ENCODE measurements around the gene XRN1. TPM values are rescaled to one million over a fixed set of nuclear protein-coding genes. Genes with fewer than 3 reads are reported as not detected.

Gene XRN1
- total and polyA plus RNA-seq, 2 of the 8 experiments (the other 6 are each of a cell fraction or from before 2014, with no cell fraction given): 1.9 to 17.2 TPM

- Histone ChIP-seq H3K79me2 (ENCODE audit: control insufficient read depth in 1 of 2, insufficient read depth in 2 of 2, low read length in 2 of 2) (no peaks in the 10 kb centered on the region), H3K36me3 (ENCODE audit: control insufficient read depth in 2 of 4, insufficient read depth in 4 of 4, low read length in 3 of 4) (peaks cover 0 to 21% (median 5%) of the 10 kb centered on the region in 4 experiments; a peak in 4 of 8 replicates), H3K18ac (ENCODE audit: extremely low read depth, low read length) (no peak overlapping the region), H3K14ac (ENCODE audit: insufficient read length) (no peak overlapping the region), H3K56ac (replicated peaks; ENCODE audit: insufficient read length, low read depth, low read length) (no peak overlapping the region), H2AFZ (ENCODE audit: low read length) (no peak overlapping the region), H3K27me3 (replicated peaks in 1 of 4; ENCODE audit: control insufficient read depth in 3 of 4, extremely low read depth in 1 of 4, insufficient read depth in 3 of 4, low read length in 3 of 4) (no peaks in the 10 kb centered on the region), H3K79me1 (ENCODE audit: low read depth, low read length) (no peaks in the 10 kb centered on the region), H3K9ac (replicated peaks in 1 of 4; ENCODE audit: extremely low read depth in 1 of 4, low read depth in 3 of 4, low read length in 3 of 4) (no peak overlapping the region), H3K4me1 (replicated peaks in 1 of 4; ENCODE audit: control insufficient read depth in 3 of 4, insufficient read depth in 4 of 4, low read length in 3 of 4) (no peaks in the 10 kb centered on the region), H4K91ac (replicated peaks; ENCODE audit: insufficient read length, low read length) (no peak overlapping the region), H3K23ac (ENCODE audit: insufficient read length) (no peak overlapping the region), H4K5ac (ENCODE audit: insufficient read length, low read depth, low read length) (no peak overlapping the region), H2BK15ac (ENCODE audit: low read length) (no peak overlapping the region), H3K4me3 (ENCODE audit: extremely low read depth in 1 of 4, insufficient read depth in 2 of 4, low read depth in 3 of 4, low read length in 4 of 4) (no peak overlapping the region), H2BK5ac (ENCODE audit: low read depth, low read length) (no peak overlapping the region), H2BK20ac (ENCODE audit: low read length) (no peak overlapping the region), H3K9me3 (ENCODE audit: insufficient read depth in 2 of 2, low read depth in 1 of 2, low read length in 1 of 2) (no peaks in the 10 kb centered on the region), H3K4ac (replicated peaks; ENCODE audit: insufficient read length, low read depth, low read length) (no peak overlapping the region), H3K23me2 (ENCODE audit: low read depth, low read length) (no peaks in the 10 kb centered on the region), H4K20me1 (replicated peaks in 1 of 2; ENCODE audit: control insufficient read depth in 1 of 2, insufficient read depth in 2 of 2, low read length in 2 of 2) (no peaks in the 10 kb centered on the region), H3K4me2 (ENCODE audit: insufficient read depth in 1 of 2, low read depth in 2 of 2, low read length in 2 of 2) (no peak overlapping the region), H2BK12ac (ENCODE audit: low read depth, low read length) (no peak overlapping the region), H4K8ac (ENCODE audit: extremely low read depth, insufficient read depth, low read length) (no peak overlapping the region), H2BK120ac (replicated peaks; ENCODE audit: low read depth, low read length) (no peak overlapping the region), H3K27ac (ENCODE audit: low read depth, low read length) (no peak overlapping the region), H2AK5ac (ENCODE audit: low read depth, low read length) (no peak overlapping the region)
- CTCF ChIA-PET (ENCODE audit: partially characterized antibody): no interaction called here
- FAIRE-seq (no peak), DNase-seq (ENCODE audit: low read depth in 1 of 2, low spot score in 2 of 2) (no peak)
- TF ChIP-seq SUZ12 (IDR thresholded peaks at IDR 0.05; ENCODE audit: low read length) (no peak), RBBP5 (IDR thresholded peaks at IDR 0.05; ENCODE audit: borderline replicate concordance, low read depth, low read length) (no peak), BCL11A (IDR thresholded peaks at IDR 0.05; ENCODE audit: low read depth in 2 of 2, low read length in 2 of 2) (no peak), TEAD4 (IDR thresholded peaks at IDR 0.05; ENCODE audit: low read depth, low read length) (no peak), SP4 (IDR thresholded peaks at IDR 0.05; ENCODE audit: low read length) (no peak), RXRA (IDR thresholded peaks at IDR 0.05; ENCODE audit: insufficient read depth, low read depth, low read length) (no peak), CHD2 (IDR thresholded peaks at IDR 0.05; ENCODE audit: low read length) (no peak)
- POLR2A ChIA-PET (ENCODE audit: partially characterized antibody): interaction anchor here (0.6 kb wide), 1 partner anchor 1485 kb away, joined by 3 read pairs; no protein-coding TSS in a partner anchor
- 88% methylated on average over 2 of the region's 2 CpGs; no CpG with 5 or more reads in 1 of the 2 experiments for WGBS, 2 experiments (ENCODE audit: extremely low coverage in 1 of 2, insufficient coverage in 1 of 2, insufficient read length in 1 of 2, insufficient replicate concordance in 2 of 2, low coverage in 1 of 2, low lambda C conversion rate in 2 of 2, missing lambda C conversion rate in 1 of 2)
Measured at GRCh38 chr3:142359367-142359766, 88.5 kb downstream of the XRN1 start.
